22Rv1 (cell line): ENCODE data around the gene SKOR1.

Source experiments
- CTCF ChIP-seq: fragments of 450-650 bp; IDR thresholded peaks from 2 replicates; pipeline ENCODE4 v1.5.1; 2017; ENCODE audit warnings: mild to moderate bottlenecking
- ZFX ChIP-seq: fragments of 450-650 bp; IDR thresholded peaks from 2 replicates; pipeline ENCODE4 v1.6.1; 2017; ENCODE audit warnings: antibody characterized with exemption, borderline replicate concordance

GRCh38 chr15:67784856-67785430 is 40.4 kb upstream of the SKOR1 start:
- TF ChIP-seq CTCF (no peak), ZFX (no peak)
